ENCODE measurements around the gene HCFC1.
A peak's percentile ranks its signal among the peaks of the same experiment; 100 is the strongest.

HCFC1 gene

GRCh38 chrX:153950127-153950526, 21.5 kb downstream of the HCFC1 start:
- TF ChIP-seq CTCF (conservative IDR thresholded peaks at IDR 0.05; ENCODE audit: low read length): no peak
- H3K4me3 ChIP-seq (ENCODE audit: low read length): no peak overlapping the region
- DNase-seq (ENCODE audit: low read depth): no peak

DNA sequence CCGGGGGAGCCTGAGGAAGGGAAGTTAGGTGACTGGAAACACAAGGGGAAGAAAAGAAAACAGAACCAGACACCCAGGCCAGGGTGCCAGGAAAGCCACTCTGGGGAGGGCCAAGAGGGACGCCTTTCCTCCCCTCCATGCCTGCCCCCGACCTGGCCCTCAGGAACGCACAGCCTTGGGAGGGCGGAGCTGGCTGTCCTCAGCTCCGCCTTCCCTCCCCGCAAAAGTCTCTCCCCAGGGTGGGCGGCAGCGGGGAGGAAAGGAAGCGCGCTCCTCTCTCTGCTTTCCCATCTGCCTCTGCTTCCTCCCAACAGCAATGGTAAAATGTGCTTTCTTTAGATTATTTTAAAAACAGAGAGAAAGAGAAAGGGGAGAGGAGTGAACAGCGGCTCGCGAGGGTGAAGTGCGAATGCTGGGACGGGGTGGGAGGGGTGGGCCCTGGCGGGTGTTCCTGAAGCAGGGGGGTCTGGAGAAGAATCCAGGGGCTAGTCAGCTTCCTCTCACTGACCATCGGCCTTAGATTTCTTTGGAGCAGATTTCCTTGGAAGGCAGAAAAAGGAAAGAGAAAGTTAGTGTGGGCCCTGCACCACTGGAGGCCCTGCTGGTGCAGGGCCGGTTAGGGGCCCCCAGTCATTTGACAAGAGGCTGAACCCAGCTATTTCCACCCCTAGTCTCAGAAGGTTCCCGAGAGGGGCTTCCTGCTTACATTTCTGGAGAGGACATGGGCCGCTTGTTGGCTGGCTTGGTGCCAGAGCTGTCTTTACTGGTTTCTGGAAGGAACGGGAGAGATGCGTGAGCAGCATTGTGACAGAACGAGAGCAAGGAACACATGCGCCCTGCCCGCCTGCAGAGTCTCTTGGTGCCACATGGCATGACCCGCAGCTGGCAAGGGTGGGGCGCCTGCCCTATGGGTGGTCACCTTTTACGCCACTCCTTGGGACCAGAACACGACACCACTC, 22.5 kb downstream of the HCFC1 start:
- no peak for DNase-seq (ENCODE audit: low read depth)
- no peak for TF ChIP-seq CTCF (conservative IDR thresholded peaks at IDR 0.05; ENCODE audit: low read length)
- no peak overlapping the region for H3K4me3 ChIP-seq (ENCODE audit: low read length)

- no peak overlapping the region for H3K4me3 ChIP-seq (ENCODE audit: low read length)
- TF ChIP-seq CTCF (conservative IDR thresholded peaks at IDR 0.05; ENCODE audit: low read length): no peak
- DNase-seq (ENCODE audit: low read depth): no peak
Observed at GRCh38 chrX:153948002-153948466, 23.6 kb downstream of the HCFC1 start.

- H3K4me3 ChIP-seq (ENCODE audit: low read length): no peak overlapping the region
- DNase-seq (ENCODE audit: low read depth): peak; percentile 68
- TF ChIP-seq CTCF (conservative IDR thresholded peaks at IDR 0.05; ENCODE audit: low read length): peak; percentile 81
Observed at GRCh38 chrX:153947009-153947769, 24.4 kb downstream of the HCFC1 start.

DNA sequence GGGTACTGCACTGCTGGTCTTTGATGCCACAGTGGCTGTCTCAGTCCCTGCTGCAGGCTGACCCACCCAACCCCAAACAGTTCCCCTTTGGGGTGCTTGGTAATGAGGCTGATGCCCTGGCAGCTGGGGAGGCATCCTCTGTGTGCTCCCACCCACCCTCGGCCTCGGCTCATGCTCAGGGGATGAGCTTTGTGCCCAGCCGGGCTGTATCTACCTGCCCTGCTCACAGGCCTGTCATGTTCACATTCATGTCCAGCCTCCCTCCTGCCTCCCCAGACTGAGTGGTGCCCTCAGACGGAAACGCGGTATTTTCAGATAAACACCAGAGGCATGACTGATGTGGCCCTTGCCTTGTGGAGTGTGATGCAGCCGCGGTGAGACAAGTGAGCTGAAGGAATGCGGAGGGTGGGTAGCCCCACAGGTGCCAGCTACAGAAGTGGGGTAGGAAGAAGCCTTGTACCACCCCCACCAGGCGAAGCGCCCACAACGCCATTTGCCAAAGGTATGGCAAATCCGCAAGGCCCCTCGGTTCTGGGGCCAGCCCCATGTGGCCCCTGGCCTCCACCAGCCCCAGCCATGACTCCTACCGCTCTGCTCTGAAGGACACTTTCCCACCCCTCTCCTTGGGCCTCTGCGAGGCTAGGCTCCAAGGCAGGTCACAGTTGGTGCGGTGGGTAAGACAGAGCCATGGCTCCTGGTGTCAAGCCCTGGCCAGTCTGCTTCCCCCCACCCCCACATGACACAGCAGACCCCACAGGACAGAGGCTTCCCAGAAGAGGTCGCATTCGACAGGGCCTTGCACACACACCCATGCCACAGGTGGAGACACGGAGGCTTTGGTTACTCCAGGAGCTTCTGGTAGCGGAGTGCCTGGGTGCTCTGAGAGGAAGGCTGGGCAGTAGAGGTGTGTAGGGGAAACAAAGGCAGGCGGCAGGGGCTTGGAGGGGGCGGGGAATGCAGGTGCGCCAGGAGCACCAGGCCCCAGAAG, 25.4 kb downstream of the HCFC1 start:
- no peak for DNase-seq (ENCODE audit: low read depth)
- H3K4me3 ChIP-seq (ENCODE audit: low read length): no peak overlapping the region
- no peak for TF ChIP-seq CTCF (conservative IDR thresholded peaks at IDR 0.05; ENCODE audit: low read length)

- no peak for DNase-seq (ENCODE audit: low read depth)
- TF ChIP-seq CTCF (conservative IDR thresholded peaks at IDR 0.05; ENCODE audit: low read length): no peak
- no peak overlapping the region for H3K4me3 ChIP-seq (ENCODE audit: low read length)
Observed at GRCh38 chrX:153944800-153945150, 26.8 kb downstream of the HCFC1 start.
